GM10248 (cell line): Measurements from ENCODE around the gene STAT3.
"Not testable (repeated sequence)": the region's sequence is repeated elsewhere in the genome, so short reads cannot be mapped to it uniquely, and the experiment has no call there.

Experiments
- CTCF ChIA-PET: fragments of 300-600 bp; sonication (Branson Sonifier 250); formaldehyde crosslinking; extraction: SDS; loops from one replicate; lab custom pipeline; 2021; ENCODE audit warnings: antibody characterized with exemption; lab: Yijun Ruan, JAX
- POLR2A ChIA-PET: fragments of 350-650 bp; sonication (Branson Sonifier 250); formaldehyde crosslinking; extraction: SDS; loops from one replicate; lab custom pipeline; 2020; ENCODE audit warnings: antibody characterized with exemption; lab: Yijun Ruan, JAX
- DNase-seq: peaks from one replicate; pipeline ENCODE4 v3.0.0; 2012; ENCODE audit errors: extremely low spot score
- TF ChIP-seq, protein P1 (sequence below): IDR thresholded peaks from 2 replicates; pipeline ENCODE4 v1.5.1; 2012; ENCODE audit warnings: mild to moderate bottlenecking, low read depth; ENCODE audit errors: extremely low read depth, missing control alignments, control extremely low read depth

Gene STAT3

DNA sequence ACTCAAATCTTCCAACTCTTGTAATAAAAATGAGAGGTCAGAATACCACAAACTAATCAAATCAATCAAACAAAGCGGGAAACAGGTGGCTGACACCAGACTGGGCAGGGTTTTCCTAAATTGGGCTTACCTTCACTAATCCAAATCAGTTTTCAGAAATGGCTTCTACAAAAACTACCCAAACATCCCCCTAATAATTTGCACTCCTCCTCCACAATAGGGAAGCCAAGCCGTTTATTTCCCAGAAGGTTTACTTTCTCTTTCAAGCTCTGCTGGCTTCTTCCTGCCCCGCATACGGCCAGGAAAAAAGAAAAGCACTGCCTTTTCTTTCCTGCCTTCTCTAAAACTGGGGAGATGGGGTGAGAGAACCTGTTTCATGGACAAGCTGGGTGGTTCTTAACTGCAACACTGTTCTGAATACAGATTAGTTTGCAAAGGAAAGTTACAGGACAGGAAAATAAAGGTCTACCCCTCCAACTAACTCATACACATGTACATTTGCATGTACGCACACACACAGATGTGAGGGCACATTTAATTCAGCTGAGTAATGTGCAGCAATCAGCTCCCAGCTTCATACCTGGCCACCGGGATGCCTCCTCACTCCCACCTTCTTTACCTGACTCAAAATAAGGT, 9.2 kb downstream of the STAT3 start:
- CTCF ChIA-PET: interaction anchor here (0.9 to 3.0 kb wide), 10 partner anchors 10 to 67 kb away, joined by 3 to 10 read pairs (median 4); partner anchors contain the start of gene STAT3
- POLR2A ChIA-PET: interaction anchor here (0.6 to 2.7 kb wide), 4 partner anchors 9 to 372 kb away, joined by 3 to 13 read pairs (median 6); partner anchors contain the start of gene STAT3
- TF ChIP-seq, protein P1, sequence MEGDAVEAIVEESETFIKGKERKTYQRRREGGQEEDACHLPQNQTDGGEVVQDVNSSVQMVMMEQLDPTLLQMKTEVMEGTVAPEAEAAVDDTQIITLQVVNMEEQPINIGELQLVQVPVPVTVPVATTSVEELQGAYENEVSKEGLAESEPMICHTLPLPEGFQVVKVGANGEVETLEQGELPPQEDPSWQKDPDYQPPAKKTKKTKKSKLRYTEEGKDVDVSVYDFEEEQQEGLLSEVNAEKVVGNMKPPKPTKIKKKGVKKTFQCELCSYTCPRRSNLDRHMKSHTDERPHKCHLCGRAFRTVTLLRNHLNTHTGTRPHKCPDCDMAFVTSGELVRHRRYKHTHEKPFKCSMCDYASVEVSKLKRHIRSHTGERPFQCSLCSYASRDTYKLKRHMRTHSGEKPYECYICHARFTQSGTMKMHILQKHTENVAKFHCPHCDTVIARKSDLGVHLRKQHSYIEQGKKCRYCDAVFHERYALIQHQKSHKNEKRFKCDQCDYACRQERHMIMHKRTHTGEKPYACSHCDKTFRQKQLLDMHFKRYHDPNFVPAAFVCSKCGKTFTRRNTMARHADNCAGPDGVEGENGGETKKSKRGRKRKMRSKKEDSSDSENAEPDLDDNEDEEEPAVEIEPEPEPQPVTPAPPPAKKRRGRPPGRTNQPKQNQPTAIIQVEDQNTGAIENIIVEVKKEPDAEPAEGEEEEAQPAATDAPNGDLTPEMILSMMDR: no peak
- no peak for DNase-seq

DNA sequence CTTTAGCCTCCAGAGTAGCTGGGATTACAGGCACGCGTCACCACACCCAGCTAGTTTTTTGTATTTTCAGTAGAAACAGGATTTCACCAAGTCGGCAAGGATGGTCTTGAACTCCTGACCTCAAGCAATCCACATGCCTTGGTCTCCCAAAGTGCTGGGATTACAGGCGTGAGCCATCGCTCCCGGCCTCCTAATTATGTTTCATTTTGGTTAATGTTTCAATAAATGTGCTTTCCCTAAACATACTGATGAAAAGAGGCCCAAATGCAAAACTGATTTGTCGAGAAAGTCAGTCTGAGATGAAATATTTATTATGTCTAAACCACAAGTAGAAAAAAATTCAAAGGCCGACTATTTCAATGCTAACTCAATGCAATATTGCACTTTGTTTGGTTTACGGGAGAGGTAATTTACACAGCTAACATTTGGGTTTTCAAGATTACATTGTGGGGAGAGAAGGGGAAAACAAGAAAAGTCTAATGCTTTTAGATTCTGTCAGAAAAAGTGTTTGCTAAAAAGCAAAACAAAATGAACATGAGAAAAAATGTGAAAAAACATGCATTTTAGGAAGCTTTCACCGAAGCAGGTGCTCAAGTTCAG, 9.8 kb downstream of the STAT3 start:
- TF ChIP-seq, protein P1: no peak
- ChIA-PET CTCF (interaction anchor here (0.9 to 3.0 kb wide), 10 partner anchors 10 to 66 kb away, joined by 3 to 10 read pairs (median 4); partner anchors contain the start of gene STAT3), POLR2A (interaction anchor here (0.6 to 2.7 kb wide), 7 partner anchors 10 to 1961 kb away, joined by 3 to 13 read pairs (median 5); partner anchors contain the start of genes STAT3 and TOP2A)
- DNase-seq: no peak

DNA sequence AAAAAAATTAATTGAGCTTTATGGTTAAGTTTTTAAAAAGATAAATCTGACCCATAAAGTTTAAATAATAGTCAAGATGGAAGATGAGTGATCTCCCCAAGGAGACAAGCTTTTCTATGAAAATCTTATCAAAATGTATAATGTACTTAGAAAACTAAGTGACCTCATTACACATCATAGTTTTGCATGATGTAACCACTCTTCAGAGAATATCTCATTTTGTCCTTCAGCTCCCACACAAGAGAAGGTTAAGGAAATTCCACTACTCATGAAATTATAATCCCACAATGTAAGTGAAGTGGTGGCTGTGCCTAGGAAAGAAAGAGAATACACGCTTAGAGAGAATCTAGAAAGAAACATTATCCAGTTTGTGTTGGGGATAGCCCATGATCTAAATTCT, 14.3 kb downstream of the STAT3 start:
- TF ChIP-seq, protein P1: no peak
- POLR2A ChIA-PET: no interaction called here
- CTCF ChIA-PET: interaction anchor here (1.0 kb wide), 1 partner anchor 33 kb away, joined by 3 read pairs; no protein-coding TSS in a partner anchor
- no peak for DNase-seq

DNA sequence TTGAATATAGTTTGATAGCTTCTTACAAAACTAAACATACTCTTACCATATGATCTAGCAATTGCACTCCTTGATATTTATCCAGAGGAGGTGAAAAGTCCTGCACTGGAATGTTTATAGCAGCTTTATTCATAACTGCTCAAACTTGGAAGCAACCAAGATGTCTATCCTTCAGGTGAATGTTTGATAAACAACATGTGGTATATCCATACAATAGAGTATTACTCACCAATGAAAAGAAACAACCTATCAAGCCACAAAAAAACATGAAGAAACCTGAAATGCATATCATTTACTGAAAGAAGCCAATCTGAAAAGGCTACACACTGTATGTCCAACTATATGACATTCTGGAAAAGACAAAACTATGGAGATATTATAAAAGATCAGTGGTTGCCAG, 16.1 kb downstream of the STAT3 start:
- POLR2A ChIA-PET: no interaction called here
- CTCF ChIA-PET: no interaction called here
- TF ChIP-seq, protein P1: no peak
- no peak for DNase-seq

DNA sequence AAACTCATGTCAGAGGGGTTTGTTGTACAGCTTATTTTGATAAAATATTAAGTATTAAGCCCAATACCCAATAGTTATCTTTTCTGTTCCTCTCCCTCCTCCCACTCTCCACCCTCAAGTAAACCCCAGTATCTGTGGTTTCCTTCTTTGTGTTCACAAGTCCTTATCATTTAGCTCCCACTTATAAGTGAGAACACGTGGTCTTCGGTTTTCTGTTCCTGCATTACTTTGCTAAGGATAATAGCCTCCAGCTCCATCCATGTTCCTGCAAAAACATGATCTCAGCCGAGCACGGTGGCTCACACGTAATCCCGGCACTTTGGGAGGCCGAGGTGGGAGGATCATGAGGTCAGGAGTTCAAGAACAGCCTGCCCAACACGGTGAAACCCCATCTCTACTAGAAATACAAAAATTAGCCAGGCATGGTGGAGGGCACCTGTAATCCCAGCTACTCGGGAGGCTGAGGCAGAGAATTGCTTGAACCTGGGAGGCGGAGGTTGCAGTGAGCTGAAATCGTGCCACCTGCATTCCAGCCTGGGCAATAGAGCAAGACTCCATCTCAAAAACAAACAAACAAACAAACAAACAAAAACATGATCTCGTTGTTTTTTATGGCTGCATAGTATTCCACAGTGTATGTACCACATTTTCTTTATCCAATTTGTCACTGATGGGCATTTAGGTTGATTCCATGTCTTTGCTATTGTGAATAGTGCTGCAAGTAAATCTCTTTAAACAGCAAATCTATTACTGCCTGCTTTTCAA, 19.3 kb downstream of the STAT3 start:
- ChIA-PET CTCF (interaction anchor here (0.7 to 2.3 kb wide), 3 partner anchors 10 to 37 kb away, joined by 3 to 9 read pairs (median 3); no protein-coding TSS in a partner anchor), POLR2A (interaction anchor here (0.7 to 1.0 kb wide), 2 partner anchors 19 to 38 kb away, joined by 3 read pairs; partner anchors contain the start of gene STAT3)
- not testable (repeated sequence) for DNase-seq

DNA sequence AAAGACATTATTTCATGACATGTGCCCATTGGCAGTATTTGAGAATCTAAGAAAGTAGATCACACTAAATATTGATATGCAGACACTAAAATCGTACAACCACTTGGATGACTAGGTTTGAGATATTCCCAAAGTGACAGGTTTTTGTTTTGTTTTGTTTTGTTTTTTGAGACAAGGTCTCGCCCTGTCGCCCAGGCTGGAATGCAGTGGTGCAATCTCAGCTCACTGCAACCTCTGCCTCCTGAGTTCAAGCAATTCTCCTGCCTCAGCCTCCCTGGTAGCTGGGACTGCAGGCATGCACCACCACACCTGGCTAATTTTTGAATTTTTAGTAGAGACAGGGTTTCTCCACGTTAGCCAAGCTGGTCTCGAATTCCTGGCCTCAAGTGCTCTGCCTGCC, 19.9 kb downstream of the STAT3 start:
- not testable (repeated sequence) for DNase-seq
- ChIA-PET POLR2A (interaction anchor here (0.7 to 1.0 kb wide), 2 partner anchors 20 to 38 kb away, joined by 3 read pairs; partner anchors contain the start of gene STAT3), CTCF (interaction anchor here (0.7 to 2.3 kb wide), 2 partner anchors 10 kb away, joined by 3 to 9 read pairs; no protein-coding TSS in a partner anchor)

DNA sequence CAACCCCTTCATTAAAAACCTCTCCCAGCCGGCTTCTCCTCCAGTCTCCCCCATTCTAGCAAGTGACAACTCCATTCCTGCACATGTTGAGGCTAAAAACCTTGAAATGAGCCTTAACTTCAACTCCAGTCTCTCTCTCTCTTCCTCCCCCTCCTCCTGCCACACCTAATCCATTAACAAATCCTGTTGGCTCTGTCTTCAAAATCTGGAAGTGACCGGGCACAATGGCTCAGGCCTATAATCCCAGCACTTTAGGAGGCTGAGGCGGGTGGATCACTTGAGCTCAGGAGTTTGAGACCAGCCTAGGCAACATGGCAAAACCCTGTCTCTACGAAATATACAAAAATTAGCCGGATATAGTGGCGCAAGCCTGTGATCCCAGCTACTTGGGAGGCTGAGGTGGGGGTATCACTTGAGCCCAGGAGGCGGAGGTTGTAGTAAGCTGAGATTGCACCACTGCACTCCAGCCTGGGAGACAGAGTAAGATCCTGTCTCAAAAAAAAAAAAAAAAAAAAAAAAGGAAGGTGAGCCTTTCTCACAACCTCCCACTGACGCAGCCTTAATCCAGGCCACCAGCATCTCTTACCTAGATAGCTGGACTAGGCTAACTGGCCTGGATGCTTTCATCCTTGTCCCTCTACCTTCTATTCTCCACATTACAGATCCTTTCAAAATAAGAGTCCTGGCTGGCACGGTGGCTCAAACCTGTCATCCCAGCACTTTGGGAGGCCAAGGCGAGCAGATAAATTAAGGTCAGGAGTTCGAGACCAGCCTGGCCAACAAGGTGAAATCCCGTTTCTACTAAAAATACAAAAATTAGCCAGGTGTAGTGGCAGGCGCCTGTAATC, 21.8 kb downstream of the STAT3 start:
- CTCF ChIA-PET: interaction anchor here (1.0 kb wide), 2 partner anchors 26 to 43 kb away, joined by 3 to 4 read pairs; no protein-coding TSS in a partner anchor
- POLR2A ChIA-PET, DNase-seq: not testable (repeated sequence)
